Ovary (tissue), 3 donors: Measurements from ENCODE around the gene ARHGDIA.

Experiments
- CTCF ChIP-seq, 3 donors: fragments of 450-650 bp in 2 of 3; fragments of 200-600 bp in 1 of 3; IDR thresholded peaks; one replicate each; pipeline versions ENCODE4 v1.5.1 to v1.8.0; 2016 to 2022; ENCODE audit warnings: antibody characterized with exemption in 3 of 3, mild to moderate bottlenecking in 1 of 3
- POLR2A ChIP-seq: fragments of 450-650 bp; IDR thresholded peaks from one replicate; pipeline ENCODE4 v1.6.1; 2017; ENCODE audit warnings: antibody characterized with exemption, mild to moderate bottlenecking, moderate library complexity
- donor health status: DM: no; HTN: no; CAD: no.

DNA sequence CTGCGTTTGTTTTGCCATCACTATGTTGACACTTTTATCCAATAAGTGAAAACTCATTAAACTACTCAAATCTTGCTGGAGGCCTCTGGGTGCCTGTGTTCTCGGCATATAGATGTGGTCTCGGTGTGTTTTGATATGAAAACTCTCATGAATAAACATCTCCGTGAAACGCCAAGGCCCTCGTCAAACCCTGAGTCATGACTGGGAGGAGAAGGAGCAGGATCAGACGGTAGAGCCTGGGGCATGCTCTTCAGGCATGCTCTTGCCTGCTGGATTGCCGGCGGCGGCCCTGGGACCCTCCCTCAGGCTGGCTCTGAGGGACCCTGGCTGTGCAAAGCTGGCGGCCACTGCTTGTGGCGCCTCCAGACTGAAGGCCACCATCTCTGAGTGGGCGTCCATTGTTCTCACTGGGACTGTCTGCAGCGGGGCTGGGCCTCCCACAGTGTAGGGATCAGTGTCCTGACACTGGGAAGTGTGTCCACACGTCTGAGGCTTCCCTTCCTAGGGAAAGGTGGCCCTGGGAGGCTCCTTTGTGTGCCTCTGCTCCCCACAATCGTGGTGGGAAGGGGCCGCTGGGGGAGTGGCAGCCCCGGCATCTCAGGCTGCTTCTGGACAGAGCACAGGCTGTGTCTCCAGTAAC is 29.2 kb upstream of the ARHGDIA start:
- TF ChIP-seq CTCF (IDR thresholded peaks at IDR 0.05) (no peak), POLR2A (no peak)
